Urinary bladder (tissue), 4 donors: ENCODE measurements around the gene SHC3. TPM values are rescaled to one million over a fixed set of nuclear protein-coding genes. Genes with fewer than 3 reads are reported as not detected.

Experiments
- DNase-seq: peaks from one replicate; pipeline ENCODE4 v3.0.0-alpha.2; 2015; ENCODE audit errors: extremely low spot score
- H3K27ac ChIP-seq: one replicate; pipeline ENCODE4 v1.5.1; 2013; ENCODE audit warnings: low read depth, mild to moderate bottlenecking, moderate library complexity
- H3K36me3 ChIP-seq: one replicate; pipeline ENCODE4 v1.6.1; 2013; ENCODE audit warnings: mild to moderate bottlenecking, moderate library complexity; ENCODE audit not compliant: insufficient read depth
- H3K4me1 ChIP-seq: one replicate; pipeline ENCODE4 v1.6.1; 2013; ENCODE audit warnings: mild to moderate bottlenecking, moderate library complexity; ENCODE audit not compliant: insufficient read depth
- H3K4me3 ChIP-seq: one replicate; pipeline ENCODE4 v1.5.1; 2013; ENCODE audit warnings: low read depth, low read length
- WGBS: extraction: QIAGEN DNeasy Blood & Tissue Kit; methylation state at CpG from one replicate; pipeline ENCODE4 v1.1.7; 2013; 5-methylcytosine and 5-hydroxymethylcytosine counted together
- polyA plus RNA-seq: library from polyadenylated mRNA; stranded (reverse); fragments of 200-250 nt; gene quantifications from one replicate; pipeline ENCODE4 v1.2.3, GENCODE V29; 2013
- total RNA-seq: library from RNA; depleted of rRNA; stranded (reverse); fragments of >200 nt; gene quantifications from one replicate; pipeline ENCODE4 v1.2.3, GENCODE V29; 2014
- donor health status: healthy with polysubstance abuse.
- donor health status: healthy.

The SHC3 gene
- total and polyA plus RNA-seq, 2 donors: 1.6 to 2.0 TPM

- DNase-seq: no peak
- WGBS: 93% methylated on average over 4 of the region's 4 CpGs
- H3K4me3 ChIP-seq: no peak overlapping the region
- H3K27ac ChIP-seq: no peak overlapping the region
- H3K36me3 ChIP-seq: no peaks in the 10 kb centered on the region
- H3K4me1 ChIP-seq: no peaks in the 10 kb centered on the region
Observed at GRCh38 chr9:89207026-89207425, 28.4 kb upstream of the SHC3 start.

GRCh38 chr9:89204801-89205200 is 26.2 kb upstream of the SHC3 start:
- Histone ChIP-seq H3K36me3 (no peaks in the 10 kb centered on the region), H3K4me1 (no peaks in the 10 kb centered on the region), H3K27ac (no peak overlapping the region), H3K4me3 (no peak overlapping the region)
- DNase-seq: no peak
- 67% methylated on average over 5 of the region's 5 CpGs for WGBS

GRCh38 chr9:89195131-89195797 is 16.6 kb upstream of the SHC3 start:
- no peaks in the 10 kb centered on the region for H3K4me1 ChIP-seq
- H3K27ac ChIP-seq: no peak overlapping the region
- WGBS: 44% methylated on average over 5 of the region's 5 CpGs
- H3K4me3 ChIP-seq: no peak overlapping the region
- H3K36me3 ChIP-seq: no peaks in the 10 kb centered on the region
- no peak for DNase-seq

- no peak for DNase-seq
- Histone ChIP-seq H3K27ac (no peak overlapping the region), H3K36me3 (no peaks in the 10 kb centered on the region), H3K4me3 (no peak overlapping the region), H3K4me1 (no peaks in the 10 kb centered on the region)
- 82% methylated on average over 4 of the region's 4 CpGs for WGBS
Observed at GRCh38 chr9:89194421-89195130, 16.0 kb upstream of the SHC3 start.

- no peak for DNase-seq
- Histone ChIP-seq H3K4me3 (no peak overlapping the region), H3K27ac (no peak overlapping the region), H3K36me3 (no peaks in the 10 kb centered on the region), H3K4me1 (no peaks in the 10 kb centered on the region)
Observed at GRCh38 chr9:89191004-89191403, 12.4 kb upstream of the SHC3 start.

GRCh38 chr9:89189215-89189614 is 10.6 kb upstream of the SHC3 start:
- no peaks in the 10 kb centered on the region for H3K36me3 ChIP-seq
- no peaks in the 10 kb centered on the region for H3K4me1 ChIP-seq
- no peak overlapping the region for H3K4me3 ChIP-seq
- 61% methylated on average over 2 of the region's 2 CpGs for WGBS
- H3K27ac ChIP-seq: no peak overlapping the region
- DNase-seq: no peak

- DNase-seq: no peak
- WGBS: 80% methylated on average over 1 of the region's 1 CpG
- H3K4me1 ChIP-seq: no peaks in the 10 kb centered on the region
- H3K27ac ChIP-seq: no peak overlapping the region
- H3K4me3 ChIP-seq: no peak overlapping the region
- H3K36me3 ChIP-seq: no peaks in the 10 kb centered on the region
Observed at GRCh38 chr9:89187950-89188349, 9.3 kb upstream of the SHC3 start.

- Histone ChIP-seq H3K4me3 (no peak overlapping the region), H3K36me3 (no peaks in the 10 kb centered on the region), H3K4me1 (no peaks in the 10 kb centered on the region), H3K27ac (no peak overlapping the region)
- no peak for DNase-seq
- WGBS: 77% methylated on average over 2 of the region's 2 CpGs
Observed at GRCh38 chr9:89187541-89187940, 8.9 kb upstream of the SHC3 start.

GRCh38 chr9:89186960-89187359 is 8.3 kb upstream of the SHC3 start:
- Histone ChIP-seq H3K4me1 (no peaks in the 10 kb centered on the region), H3K4me3 (no peak overlapping the region), H3K36me3 (no peaks in the 10 kb centered on the region), H3K27ac (no peak overlapping the region)
- no peak for DNase-seq
- 74% methylated on average over 5 of the region's 5 CpGs for WGBS

- H3K4me3 ChIP-seq: no peak overlapping the region
- no peak for DNase-seq
- WGBS: 65% methylated on average over 5 of the region's 5 CpGs
- H3K4me1 ChIP-seq: no peaks in the 10 kb centered on the region
- H3K36me3 ChIP-seq: no peaks in the 10 kb centered on the region
- no peak overlapping the region for H3K27ac ChIP-seq
Observed at GRCh38 chr9:89185980-89186379, 7.4 kb upstream of the SHC3 start.

- H3K27ac ChIP-seq: no peak overlapping the region
- H3K36me3 ChIP-seq: no peaks in the 10 kb centered on the region
- H3K4me3 ChIP-seq: no peak overlapping the region
- peaks cover 2% of the 10 kb centered on the region for H3K4me1 ChIP-seq
- WGBS: 76% methylated on average over 3 of the region's 3 CpGs
- no peak for DNase-seq
Observed at GRCh38 chr9:89183146-89183545, 4.5 kb upstream of the SHC3 start.

- DNase-seq: no peak
- WGBS: 96% methylated on average over 10 of the region's 10 CpGs
- no peaks in the 10 kb centered on the region for H3K36me3 ChIP-seq
- no peak overlapping the region for H3K27ac ChIP-seq
- peaks cover 4% of the 10 kb centered on the region for H3K4me1 ChIP-seq
- no peak overlapping the region for H3K4me3 ChIP-seq
Observed at GRCh38 chr9:89182369-89182768, 3.8 kb upstream of the SHC3 start.

- H3K4me1 ChIP-seq: peaks cover 4% of the 10 kb centered on the region
- peak; percentile 87 for DNase-seq
- peak overlapping the region; percentile 28 for H3K27ac ChIP-seq
- peak overlapping the region; percentile 14 for H3K4me3 ChIP-seq
- no peaks in the 10 kb centered on the region for H3K36me3 ChIP-seq
- WGBS: 2% methylated on average over 35 of the region's 35 CpGs
Observed at GRCh38 chr9:89179895-89180734, 1.5 kb upstream of the SHC3 start.

- Histone ChIP-seq H3K4me1 (peaks cover 4% of the 10 kb centered on the region), H3K4me3 (no peak overlapping the region), H3K27ac (no peak overlapping the region), H3K36me3 (no peaks in the 10 kb centered on the region)
- WGBS: 19% methylated on average over 4 of the region's 4 CpGs
- no peak for DNase-seq
Observed at GRCh38 chr9:89179540-89179894, 899 bp upstream of the SHC3 start.
